Mucosa of gallbladder (tissue), 1 donor: ENCODE measurements around the gene NPR3. TPM values are rescaled to one million over a fixed set of nuclear protein-coding genes. Genes with fewer than 3 reads are reported as not detected.
"Not testable (repeated sequence)": the region's sequence is repeated elsewhere in the genome, so short reads cannot be mapped to it uniquely, and the experiment has no call there.

Source experiments
- DNase-seq: peaks from one replicate; pipeline ENCODE4 v3.0.0-alpha.2; 2020; ENCODE audit warnings: low spot score
- total RNA-seq: library from RNA; stranded (reverse); gene quantifications from one replicate; pipeline ENCODE4 v1.2.1, GENCODE V29; 2021
- donor health status: DM: no; HTN: no; CAD: no.

Gene NPR3
- total RNA-seq, 1 donor from 2014 or later = 6.5 TPM

- DNase-seq = no peak
Observed at GRCh38 chr5:32760091-32760509, 49.0 kb downstream of the NPR3 start.

GRCh38 chr5:32765266-32765665, 54.1 kb downstream of the NPR3 start:
- no peak for DNase-seq

DNA sequence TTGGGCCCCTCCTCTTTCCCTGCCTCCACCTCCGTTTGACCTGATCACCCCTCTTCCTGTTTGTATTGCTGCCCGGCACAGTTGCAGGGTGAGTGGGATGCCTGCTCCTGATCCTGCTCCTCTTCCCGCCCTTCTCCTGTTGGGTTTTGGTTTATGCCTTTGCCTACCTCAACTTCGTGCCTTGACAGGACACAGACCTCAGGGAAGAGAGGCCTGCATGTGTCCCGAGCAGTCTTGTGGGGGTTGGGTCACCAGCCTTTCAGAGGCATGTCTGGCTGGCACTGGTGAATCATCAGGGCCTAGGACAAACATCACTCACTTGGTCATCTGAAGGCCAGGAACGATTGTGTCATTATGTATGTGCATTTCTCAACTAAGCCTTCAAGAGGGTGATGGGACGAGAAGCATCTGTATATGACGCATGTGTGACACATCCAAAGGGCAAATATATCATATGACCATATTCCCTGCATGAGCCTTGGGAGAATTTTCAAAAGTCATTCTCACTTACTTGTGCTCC, 56.9 kb downstream of the NPR3 start:
- DNase-seq = no peak

- no peak for DNase-seq
Observed at GRCh38 chr5:32769711-32770110, 58.6 kb downstream of the NPR3 start.

DNA sequence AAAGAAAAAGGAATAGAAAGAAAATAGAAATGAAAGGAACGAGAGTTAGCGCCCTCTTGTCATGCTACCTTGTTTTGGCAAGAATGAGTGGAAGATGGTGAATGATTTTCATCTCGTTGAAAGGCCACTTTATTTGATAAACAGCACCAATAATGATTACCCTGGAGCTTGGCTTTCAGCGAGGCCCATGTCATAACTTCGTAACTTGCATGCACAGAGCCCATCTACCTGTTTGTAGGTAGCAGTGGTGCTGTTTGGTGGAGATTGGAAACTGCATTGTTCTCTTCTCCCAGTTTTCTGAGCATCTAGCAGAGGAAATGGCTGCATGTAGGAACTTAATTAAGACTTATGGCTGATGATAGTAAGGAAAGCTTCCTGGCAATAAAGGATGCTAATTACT, 59.3 kb downstream of the NPR3 start:
- DNase-seq = no peak

DNA sequence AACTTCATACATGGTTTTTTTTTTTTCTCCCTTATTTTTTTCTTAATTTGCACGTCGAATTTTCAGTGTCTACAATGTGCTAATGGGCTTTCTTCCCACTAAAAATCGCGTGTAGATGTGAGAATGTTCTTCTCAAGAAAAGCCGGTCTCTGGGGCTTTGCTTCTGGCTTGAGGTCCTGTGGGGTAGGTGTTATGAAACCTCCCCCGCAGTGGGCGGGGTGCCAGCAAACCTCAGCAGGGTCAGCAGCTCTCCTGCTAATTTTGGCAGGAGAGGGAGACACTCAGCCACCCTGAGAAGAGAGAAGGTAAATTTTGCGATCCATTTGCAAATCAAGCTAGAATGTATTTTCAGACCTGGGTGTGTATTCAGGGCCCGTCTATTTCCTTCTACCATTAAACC, 59.9 kb downstream of the NPR3 start:
- DNase-seq = no peak

GRCh38 chr5:32773944-32774343, 62.8 kb downstream of the NPR3 start:
- DNase-seq = no peak

DNA sequence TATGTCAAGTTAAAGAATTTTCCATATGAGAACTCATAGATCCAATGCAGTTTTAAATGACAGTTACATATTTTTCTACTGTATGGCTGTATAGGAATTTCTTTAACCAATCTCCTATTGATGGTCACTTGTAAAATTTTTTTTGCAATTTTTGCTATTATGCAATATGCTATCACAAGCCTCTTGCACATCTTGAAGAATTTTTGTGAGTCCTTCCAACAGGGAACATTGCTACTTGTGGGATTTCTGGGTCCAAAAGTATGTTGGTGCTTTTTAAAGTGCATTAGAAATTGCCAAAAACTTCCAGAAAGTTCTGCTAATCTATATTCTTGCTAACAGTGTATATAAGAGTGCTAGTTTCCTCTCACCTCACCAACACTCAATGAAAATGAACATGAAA, 65.1 kb downstream of the NPR3 start:
- DNase-seq = no peak

DNA sequence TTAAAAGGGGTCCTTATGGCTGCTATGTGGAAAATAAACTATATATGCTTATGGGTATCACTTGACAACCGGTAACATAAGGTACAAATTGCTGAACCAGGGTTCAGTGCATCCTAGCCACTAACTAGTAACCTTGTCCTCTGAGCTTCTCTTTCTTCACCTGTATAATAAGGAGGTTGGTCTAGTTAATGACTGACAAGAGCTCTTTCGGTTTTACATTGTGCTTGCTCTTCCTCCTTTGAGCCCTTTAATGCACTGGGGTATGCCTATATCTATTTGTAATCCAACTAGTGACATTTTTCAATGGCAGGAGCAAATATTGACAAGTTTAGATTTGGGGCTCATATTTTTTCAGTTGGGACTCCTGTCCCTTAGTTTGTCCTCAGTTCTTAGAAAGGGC, 66.1 kb downstream of the NPR3 start:
- DNase-seq = no peak

DNA sequence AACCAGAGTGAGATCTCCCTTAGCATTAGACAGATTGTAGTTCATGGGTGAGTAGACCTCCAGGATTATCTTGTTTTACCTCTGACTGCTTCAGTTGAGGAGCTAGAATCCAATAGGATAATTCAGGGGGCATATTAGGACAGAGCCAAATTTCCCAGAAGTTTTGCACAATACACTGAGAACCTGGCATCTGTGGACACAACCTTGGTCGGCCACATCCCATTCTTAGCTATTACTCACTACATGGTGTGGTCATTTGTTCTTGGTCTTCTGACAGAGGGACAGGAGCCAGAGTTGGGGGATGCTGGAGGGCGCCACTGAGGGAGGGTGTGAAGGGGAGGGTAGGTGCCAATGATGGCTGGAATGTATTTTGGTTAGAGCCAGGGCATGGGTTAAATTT, 66.6 kb downstream of the NPR3 start:
- no peak for DNase-seq

GRCh38 chr5:32778403-32778802, 67.3 kb downstream of the NPR3 start:
- DNase-seq = no peak

DNA sequence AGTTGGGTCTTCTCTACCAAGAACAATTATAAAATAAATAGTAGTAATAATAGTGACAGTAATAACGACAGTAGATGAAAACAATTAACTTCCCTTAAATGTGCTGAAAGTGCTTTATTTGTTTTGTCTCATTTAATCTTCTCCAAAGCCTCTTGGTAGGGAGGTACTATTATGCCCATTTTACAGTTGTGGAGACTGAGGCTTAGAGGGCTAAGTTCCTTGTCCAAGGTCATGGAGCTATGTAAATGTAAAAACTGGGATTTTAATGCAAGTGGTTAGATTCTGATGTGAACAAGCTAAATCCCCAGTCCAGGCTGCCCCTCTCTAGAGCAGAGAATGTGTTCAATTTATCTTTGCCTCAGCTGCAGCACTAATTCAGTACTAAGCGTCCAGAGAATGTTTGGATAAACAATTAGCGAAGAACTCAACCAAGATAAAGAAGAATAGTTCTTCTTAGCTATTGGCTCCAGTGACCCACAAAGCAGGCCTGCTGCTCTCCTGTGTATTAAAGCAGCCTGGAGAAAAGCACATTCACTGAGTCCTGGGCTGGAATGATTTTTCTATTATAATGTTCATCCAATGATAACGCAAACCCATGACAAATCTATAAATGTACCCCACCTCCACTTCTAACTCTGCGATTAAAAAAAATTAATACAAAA, 68.8 kb downstream of the NPR3 start:
- no peak for DNase-seq

- DNase-seq = no peak
Observed at GRCh38 chr5:32780508-32780919, 69.4 kb downstream of the NPR3 start.

- DNase-seq = no peak
Observed at GRCh38 chr5:32783661-32784060, 72.5 kb downstream of the NPR3 start.

- DNase-seq = no peak
Observed at GRCh38 chr5:32785611-32786254, 74.6 kb downstream of the NPR3 start.

- no peak for DNase-seq
Observed at GRCh38 chr5:32786311-32786710, 75.2 kb downstream of the NPR3 start.

DNA sequence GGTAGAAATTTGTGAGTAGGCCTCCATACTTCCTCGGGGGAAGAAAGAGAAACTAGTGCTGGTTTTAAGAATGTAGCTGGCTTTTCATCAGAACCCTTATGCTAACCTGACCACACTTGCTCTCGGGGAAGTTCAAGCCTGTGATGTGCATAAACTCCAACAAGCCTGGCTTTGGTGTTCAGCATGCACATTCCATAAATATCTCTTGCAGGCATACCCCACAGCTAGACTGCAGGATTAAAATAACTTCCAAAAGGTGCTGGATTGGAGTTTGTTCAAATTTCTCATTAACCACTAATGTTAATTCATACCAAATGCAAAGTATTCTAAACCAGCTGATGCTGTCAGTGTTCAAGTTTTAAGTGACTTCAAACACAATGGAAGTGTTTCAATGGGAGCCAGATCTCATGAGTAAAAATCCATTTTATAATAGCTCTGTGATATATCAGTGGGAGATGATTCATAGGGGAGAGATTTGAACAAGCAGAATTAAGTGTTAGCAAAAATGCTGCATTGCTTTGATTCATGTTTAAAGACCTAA, 79.4 kb downstream of the NPR3 start:
- DNase-seq = no peak

GRCh38 chr5:32791536-32792243, 80.6 kb downstream of the NPR3 start:
- DNase-seq = no peak

- DNase-seq = no peak
Observed at GRCh38 chr5:32794086-32794485, 83.0 kb downstream of the NPR3 start.

DNA sequence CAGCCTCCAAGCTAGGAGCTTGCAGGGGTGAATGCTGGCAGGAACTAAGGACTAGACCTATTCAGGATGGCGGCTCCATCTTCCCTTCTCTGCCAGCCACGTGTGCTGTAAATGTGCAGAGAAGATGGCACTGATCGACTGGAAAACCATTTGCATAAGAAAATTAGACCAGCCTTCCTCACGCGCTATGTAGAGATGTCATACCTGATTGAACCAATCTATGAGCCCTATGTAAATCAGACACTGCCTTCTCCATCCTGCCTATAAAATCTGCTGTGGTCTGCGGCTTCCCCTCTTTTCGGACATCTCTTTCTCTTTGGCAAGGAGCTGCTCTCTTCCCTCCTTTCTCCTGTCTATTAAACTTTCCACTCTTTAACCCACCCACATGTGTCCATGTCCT, 91.6 kb downstream of the NPR3 start:
- no peak for DNase-seq

GRCh38 chr5:32803656-32804055, 92.5 kb downstream of the NPR3 start:
- DNase-seq = no peak

DNA sequence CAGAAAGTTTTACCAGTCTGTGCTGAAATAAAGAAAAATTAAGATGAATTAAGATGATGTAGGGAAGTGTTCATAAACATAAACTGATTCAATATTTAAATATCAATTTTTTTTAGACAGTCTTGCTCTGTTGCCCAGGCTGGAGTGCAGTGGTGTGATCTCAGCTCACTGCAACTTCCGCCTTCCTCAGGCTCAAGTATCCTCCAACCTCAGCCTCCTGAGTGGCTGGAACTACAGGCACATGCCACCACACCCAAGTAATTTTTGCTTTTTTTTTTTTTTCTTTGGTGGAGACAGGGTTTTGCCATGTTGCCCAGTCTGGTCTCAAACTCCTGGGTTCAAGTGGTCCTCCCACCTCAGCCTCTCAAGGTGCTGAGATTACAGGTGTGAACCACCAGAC, 94.3 kb downstream of the NPR3 start:
- DNase-seq = not testable (repeated sequence)
